Suprapubic skin (tissue), 4 donors: Measurements from ENCODE around the gene PRSS33. TPM values are rescaled to one million over a fixed set of nuclear protein-coding genes. Genes with fewer than 3 reads are reported as not detected.

Source experiments
- DNase-seq, 2 donors: peaks; one replicate each; pipeline ENCODE4 v3.0.0-alpha.2; 2019; ENCODE audit warnings: low spot score in 2 of 2
- H3K27ac ChIP-seq: fragments of 200-600 bp; sonication (generic); one replicate; pipeline ENCODE4 v1.5.1; 2019
- H3K27me3 ChIP-seq: fragments of 200-600 bp; sonication (generic); one replicate; pipeline ENCODE4 v1.5.1; 2019
- H3K36me3 ChIP-seq: fragments of 200-600 bp; sonication (generic); one replicate; pipeline ENCODE4 v1.5.1; 2019
- H3K4me1 ChIP-seq: fragments of 200-600 bp; sonication (generic); one replicate; pipeline ENCODE4 v1.5.1; 2019
- H3K4me3 ChIP-seq: fragments of 200-600 bp; sonication (generic); one replicate; pipeline ENCODE4 v1.5.1; 2019; ENCODE audit warnings: mild to moderate bottlenecking
- H3K9me3 ChIP-seq: fragments of 200-600 bp; sonication (generic); one replicate; pipeline ENCODE4 v1.5.1; 2019
- EP300 ChIP-seq: sonication (generic); formaldehyde crosslinking; IDR thresholded peaks from one replicate; pipeline ENCODE4 v1.6.1; 2017; ENCODE audit warnings: antibody characterized with exemption
- POLR2A ChIP-seq, 2 donors: fragments of 450-650 bp; IDR thresholded peaks; one replicate each; pipeline ENCODE4 v1.6.1; 2017; ENCODE audit warnings: antibody characterized with exemption in 2 of 2, mild to moderate bottlenecking in 2 of 2, moderate library complexity in 2 of 2
- POLR2AphosphoS5 ChIP-seq, 3 donors: sonication (generic); formaldehyde crosslinking; IDR thresholded peaks; one replicate each; pipeline ENCODE4 v1.6.1; 2017; ENCODE audit warnings: antibody characterized with exemption in 3 of 3
- WGBS: methylation state at CpG from one replicate; pipeline ENCODE4 v1.1.5; 2018; 5-methylcytosine and 5-hydroxymethylcytosine counted together
- total RNA-seq, 4 donors: library from RNA; depleted of rRNA; stranded (reverse); fragments of >200 nt; gene quantifications; one replicate each; pipeline ENCODE4 v1.1.0, GENCODE V29; 2016
- TF ChIP-seq, protein P1 (sequence below), 2 donors: fragments of 200-600 bp in 1 of 2; fragments of 450-650 bp in 1 of 2; sonication (generic) in 1 of 2; IDR thresholded peaks; one replicate each; pipeline ENCODE4 v1.5.1; 2016 to 2019; ENCODE audit warnings: antibody characterized with exemption in 2 of 2, mild to moderate bottlenecking in 1 of 2, moderate library complexity in 1 of 2

The PRSS33 gene
- total RNA-seq, 4 donors from 2014 or later: not detected

DNA sequence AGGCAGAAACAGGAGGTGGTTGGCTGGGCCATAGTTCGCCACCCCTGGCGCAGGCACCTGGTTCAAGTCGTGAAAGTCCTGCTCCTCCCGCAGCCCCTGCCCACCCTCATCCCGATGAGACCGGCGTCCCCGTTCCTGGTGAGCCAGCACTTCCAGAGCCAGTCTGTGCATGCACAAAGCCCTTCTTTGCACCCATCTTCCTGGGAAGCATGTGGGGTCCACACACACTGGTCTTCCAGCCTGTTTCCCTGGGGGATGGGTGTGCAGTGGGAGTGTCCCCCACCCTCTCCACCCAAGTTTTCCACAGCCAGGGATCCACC, 41.1 kb upstream of the PRSS33 start:
- Histone ChIP-seq H3K36me3 (no peaks in the 10 kb centered on the region), H3K4me1 (peaks cover 8% of the 10 kb centered on the region), H3K4me3 (no peak overlapping the region), H3K27me3 (peaks cover 26% of the 10 kb centered on the region), H3K9me3 (no peaks in the 10 kb centered on the region), H3K27ac (no peak overlapping the region)
- TF ChIP-seq POLR2AphosphoS5 (IDR thresholded peaks at IDR 0.05): no peak
- TF ChIP-seq EP300: no peak
- no peak for TF ChIP-seq POLR2A (IDR thresholded peaks at IDR 0.05)
- TF ChIP-seq, protein P1, sequence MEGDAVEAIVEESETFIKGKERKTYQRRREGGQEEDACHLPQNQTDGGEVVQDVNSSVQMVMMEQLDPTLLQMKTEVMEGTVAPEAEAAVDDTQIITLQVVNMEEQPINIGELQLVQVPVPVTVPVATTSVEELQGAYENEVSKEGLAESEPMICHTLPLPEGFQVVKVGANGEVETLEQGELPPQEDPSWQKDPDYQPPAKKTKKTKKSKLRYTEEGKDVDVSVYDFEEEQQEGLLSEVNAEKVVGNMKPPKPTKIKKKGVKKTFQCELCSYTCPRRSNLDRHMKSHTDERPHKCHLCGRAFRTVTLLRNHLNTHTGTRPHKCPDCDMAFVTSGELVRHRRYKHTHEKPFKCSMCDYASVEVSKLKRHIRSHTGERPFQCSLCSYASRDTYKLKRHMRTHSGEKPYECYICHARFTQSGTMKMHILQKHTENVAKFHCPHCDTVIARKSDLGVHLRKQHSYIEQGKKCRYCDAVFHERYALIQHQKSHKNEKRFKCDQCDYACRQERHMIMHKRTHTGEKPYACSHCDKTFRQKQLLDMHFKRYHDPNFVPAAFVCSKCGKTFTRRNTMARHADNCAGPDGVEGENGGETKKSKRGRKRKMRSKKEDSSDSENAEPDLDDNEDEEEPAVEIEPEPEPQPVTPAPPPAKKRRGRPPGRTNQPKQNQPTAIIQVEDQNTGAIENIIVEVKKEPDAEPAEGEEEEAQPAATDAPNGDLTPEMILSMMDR (IDR thresholded peaks at IDR 0.05): no peak
- WGBS: 73% methylated on average over 8 of the region's 8 CpGs
- DNase-seq: peak in 1 of 2 donors; percentile 52

DNA sequence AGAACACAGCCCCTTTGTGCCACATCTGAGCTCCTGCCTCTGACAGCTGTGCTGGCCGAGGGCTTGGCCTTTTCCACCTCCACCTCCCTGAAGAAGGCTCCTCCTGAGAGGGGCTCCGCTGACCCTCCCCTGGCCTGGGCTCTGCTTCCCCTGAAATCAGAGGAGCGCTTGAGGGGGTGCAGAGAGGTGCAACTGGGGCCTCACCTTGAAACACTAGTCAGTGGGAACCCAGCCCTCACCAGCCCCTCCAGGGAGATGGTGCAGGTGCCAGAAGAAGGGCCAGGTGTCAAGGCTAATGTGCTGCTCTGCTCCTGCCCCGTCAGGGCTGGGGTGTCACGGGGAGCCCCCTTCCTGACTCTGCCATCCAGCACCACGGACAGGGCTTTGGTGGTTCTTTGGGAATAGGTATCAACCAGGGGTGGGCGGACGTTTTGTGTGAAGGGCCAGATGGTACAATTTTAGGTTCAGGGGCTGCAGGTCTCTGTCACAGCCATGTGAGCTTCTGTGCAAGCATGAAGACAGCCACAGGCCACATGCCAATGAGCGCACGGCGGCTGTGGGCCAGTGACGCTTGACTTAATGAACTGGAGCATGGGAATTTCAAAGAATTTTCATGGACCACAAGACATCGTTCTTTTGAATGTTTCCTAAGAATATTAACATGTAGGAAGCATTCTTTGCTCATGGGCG, 40.6 kb upstream of the PRSS33 start:
- no peak overlapping the region for H3K4me3 ChIP-seq
- 78% methylated on average over 8 of the region's 14 CpGs for WGBS
- TF ChIP-seq POLR2A (IDR thresholded peaks at IDR 0.05) (no peak), POLR2AphosphoS5 (IDR thresholded peaks at IDR 0.05) (no peak)
- TF ChIP-seq, protein P1 (IDR thresholded peaks at IDR 0.05): no peak
- no peaks in the 10 kb centered on the region for H3K9me3 ChIP-seq
- peaks cover 25% of the 10 kb centered on the region for H3K27me3 ChIP-seq
- peaks cover 8% of the 10 kb centered on the region for H3K4me1 ChIP-seq
- no peak overlapping the region for H3K27ac ChIP-seq
- no peaks in the 10 kb centered on the region for H3K36me3 ChIP-seq
- peak in 1 of 2 donors; percentile 53 for DNase-seq

DNA sequence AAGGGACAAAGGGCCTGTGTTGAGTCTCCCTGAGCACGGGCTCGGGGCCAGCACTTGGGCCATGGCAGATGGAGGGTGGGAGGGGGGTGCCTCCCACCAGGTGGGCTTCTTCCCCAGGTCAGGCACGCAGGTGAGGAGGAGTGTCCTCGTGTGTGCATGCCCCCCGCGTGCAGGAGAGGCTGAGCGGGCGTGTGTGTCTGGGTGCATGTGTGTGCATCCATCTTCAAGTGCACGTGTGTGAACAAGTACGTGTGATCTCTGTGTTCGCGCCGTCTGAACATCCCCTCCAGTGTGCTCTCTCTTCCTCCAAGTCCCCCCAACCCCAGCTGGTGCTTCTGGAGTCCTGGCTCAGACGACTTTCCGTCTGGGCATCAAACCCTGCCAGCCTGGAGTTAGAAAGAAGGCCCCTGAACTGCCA, 40.0 kb upstream of the PRSS33 start:
- no CpG with 5 or more reads among the region's 15 CpGs for WGBS
- TF ChIP-seq POLR2AphosphoS5 (IDR thresholded peaks at IDR 0.05) (no peak), EP300 (no peak), POLR2A (IDR thresholded peaks at IDR 0.05) (no peak)
- TF ChIP-seq, protein P1 (IDR thresholded peaks at IDR 0.05): no peak
- no peak overlapping the region for H3K4me3 ChIP-seq
- no peaks in the 10 kb centered on the region for H3K9me3 ChIP-seq
- H3K27me3 ChIP-seq: peaks cover 20% of the 10 kb centered on the region
- peak in 1 of 2 donors; percentile 75 for DNase-seq
- no peak overlapping the region for H3K27ac ChIP-seq
- no peaks in the 10 kb centered on the region for H3K36me3 ChIP-seq
- H3K4me1 ChIP-seq: peaks cover 8% of the 10 kb centered on the region

DNA sequence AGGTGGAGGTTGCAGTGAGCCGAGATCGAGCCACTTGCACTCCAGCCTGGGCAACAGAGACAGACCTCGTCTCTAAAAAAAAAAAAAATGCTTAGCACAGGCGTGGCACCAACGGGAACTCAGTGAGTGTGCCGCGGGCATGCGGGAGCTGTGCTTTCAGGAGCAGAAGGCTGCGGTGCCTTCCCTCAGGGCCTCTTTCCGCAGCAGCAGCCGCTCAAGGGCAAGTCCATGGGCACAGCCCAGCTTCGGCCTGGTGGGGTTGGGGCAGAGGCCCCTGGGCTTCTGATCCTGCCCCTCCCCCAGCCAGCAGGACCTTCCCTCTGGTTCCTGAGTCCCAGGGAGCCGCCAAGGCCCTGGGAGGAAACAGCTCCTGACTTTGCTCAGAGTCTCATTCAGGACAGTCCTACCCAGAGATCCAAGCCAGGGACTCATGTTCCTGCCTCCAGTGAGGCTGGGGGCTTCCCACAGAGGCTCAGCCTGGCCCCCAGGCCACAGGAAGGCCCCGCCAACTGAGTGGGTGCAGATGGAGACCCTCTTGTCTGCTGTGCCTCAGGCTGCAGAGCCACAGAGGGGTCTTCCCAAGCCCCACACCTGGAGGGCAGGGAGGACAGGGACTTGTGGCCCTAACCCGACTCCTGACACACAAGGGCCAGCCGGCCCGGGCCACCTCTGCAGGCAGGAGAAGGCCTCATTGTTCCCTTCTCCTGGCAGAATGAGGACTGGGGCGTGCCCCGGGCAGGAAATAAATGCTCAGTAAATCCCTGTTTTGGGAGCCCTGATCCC, 39.4 kb upstream of the PRSS33 start:
- H3K9me3 ChIP-seq: no peaks in the 10 kb centered on the region
- peaks cover 17% of the 10 kb centered on the region for H3K27me3 ChIP-seq
- no peak overlapping the region for H3K27ac ChIP-seq
- TF ChIP-seq POLR2A (IDR thresholded peaks at IDR 0.05): no peak
- no peak for TF ChIP-seq POLR2AphosphoS5 (IDR thresholded peaks at IDR 0.05)
- no peak for TF ChIP-seq EP300
- TF ChIP-seq, protein P1 (IDR thresholded peaks at IDR 0.05): no peak
- H3K4me1 ChIP-seq: peaks cover 8% of the 10 kb centered on the region
- WGBS: 58% methylated on average over 18 of the region's 19 CpGs
- no peaks in the 10 kb centered on the region for H3K36me3 ChIP-seq
- peak; percentile 56 to 70 for DNase-seq
- no peak overlapping the region for H3K4me3 ChIP-seq

DNA sequence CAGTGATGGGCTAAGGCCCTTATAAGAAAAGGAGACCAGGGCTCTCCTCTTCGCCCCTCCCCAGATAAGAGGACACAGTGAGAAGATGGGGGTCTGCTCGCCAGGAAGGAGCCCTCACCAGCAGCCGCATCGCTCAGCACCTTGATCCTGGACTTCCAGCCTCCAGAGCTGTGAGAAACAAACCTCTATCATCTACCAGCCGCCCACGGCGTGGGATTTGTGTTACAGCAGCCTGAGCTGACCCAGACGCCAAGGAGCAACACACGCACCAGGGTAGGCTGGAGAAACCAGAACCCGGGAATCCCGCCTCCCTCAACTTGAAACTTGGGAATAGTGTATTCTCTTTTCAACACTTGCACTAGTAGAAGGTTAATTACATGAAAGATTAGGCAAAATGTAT, 38.5 kb upstream of the PRSS33 start:
- Histone ChIP-seq H3K4me3 (no peak overlapping the region), H3K27me3 (peaks cover 20% of the 10 kb centered on the region), H3K4me1 (peaks cover 8% of the 10 kb centered on the region), H3K36me3 (no peaks in the 10 kb centered on the region), H3K9me3 (no peaks in the 10 kb centered on the region), H3K27ac (no peak overlapping the region)
- 91% methylated on average over 11 of the region's 11 CpGs for WGBS
- DNase-seq: peak; percentile 25 to 45
- no peak for TF ChIP-seq POLR2AphosphoS5 (IDR thresholded peaks at IDR 0.05)
- TF ChIP-seq, protein P1 (IDR thresholded peaks at IDR 0.05): no peak
- TF ChIP-seq POLR2A (IDR thresholded peaks at IDR 0.05): no peak
